Neural crest cell (in vitro differentiated cells): Measurements from ENCODE around the gene TADA2A. TPM values are rescaled to one million over a fixed set of nuclear protein-coding genes. Genes with fewer than 3 reads are reported as not detected.

Experiments
- DNase-seq: peaks from one replicate; pipeline ENCODE4 v3.0.0; 2021; ENCODE audit warnings: low read depth, mixed read lengths, low spot score
- H3K27ac Mint-ChIP-seq: one replicate; pipeline ENCODE4 v1.8.0; 2021; ENCODE audit warnings: mild to moderate bottlenecking, mixed read lengths; ENCODE audit not compliant: unreplicated experiment
- H3K27me3 Mint-ChIP-seq: 2 replicates; pipeline ENCODE4 v1.8.0; 2021; ENCODE audit warnings: low read depth, mild to moderate bottlenecking, mixed read lengths
- H3K36me3 Mint-ChIP-seq: 2 replicates; pipeline ENCODE4 v1.8.0; 2021; ENCODE audit warnings: low read depth, mild to moderate bottlenecking, mixed read lengths
- H3K4me1 Mint-ChIP-seq: 2 replicates; pipeline ENCODE4 v1.8.0; 2021; ENCODE audit warnings: mixed read lengths
- H3K4me3 Mint-ChIP-seq: one replicate; pipeline ENCODE4 v1.8.0; 2021; ENCODE audit warnings: mild to moderate bottlenecking, mixed read lengths
- H3K9me3 Mint-ChIP-seq: 2 replicates; pipeline ENCODE4 v1.8.0; 2021; ENCODE audit warnings: mixed read lengths
- total RNA-seq: library from RNA; stranded (reverse); gene quantifications from 2 replicates; pipeline ENCODE4 v1.2.1, GENCODE V29; 2021
- TF ChIP-seq, protein P1 (sequence below): fragments of 200-600 bp; sonication (generic); conservative IDR thresholded peaks from 2 replicates; pipeline ENCODE4 v1.5.0; 2021; ENCODE audit warnings: antibody characterized with exemption, mild to moderate bottlenecking

The TADA2A gene
- total RNA-seq, 1 donor from 2014 or later, result 36.5 TPM

DNA sequence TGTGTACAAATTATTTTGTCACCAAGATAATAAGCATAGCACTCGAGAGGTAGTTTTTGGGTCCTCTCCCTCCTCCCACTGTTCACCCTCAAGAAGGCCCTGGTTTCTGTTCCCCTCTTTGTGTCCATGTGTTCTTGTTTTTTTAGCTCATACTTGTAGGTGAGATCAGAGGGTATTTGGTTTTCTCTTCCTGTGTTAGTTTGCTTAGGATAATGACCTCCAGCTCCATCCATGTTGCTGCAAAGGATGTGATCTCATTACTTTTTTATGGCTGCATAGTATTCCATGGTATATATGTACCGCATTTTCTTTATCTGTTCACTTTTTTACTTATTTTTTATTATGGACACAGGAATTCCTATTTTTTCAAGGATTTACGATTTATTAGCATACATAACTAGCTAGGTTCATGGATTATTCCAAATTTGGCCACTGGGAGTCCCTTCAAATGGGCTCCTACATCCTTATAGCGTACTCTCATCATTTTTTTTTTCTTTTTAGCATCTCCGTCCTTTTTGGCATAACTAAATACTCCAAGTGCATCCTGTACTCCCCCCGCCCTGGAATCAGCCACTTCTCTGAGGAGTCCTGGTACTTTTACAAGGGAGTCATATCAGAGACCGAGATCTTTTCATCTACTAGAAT lies 7.3 kb downstream of the TADA2A start:
- DNase-seq, result no peak
- Mint-ChIP-seq H3K27me3 (no peaks in the 10 kb centered on the region), H3K4me3 (peak overlapping the region; percentile 6), H3K36me3 (peaks cover 14% of the 10 kb centered on the region), H3K9me3 (no peaks in the 10 kb centered on the region), H3K27ac (no peak overlapping the region), H3K4me1 (no peaks in the 10 kb centered on the region)
- TF ChIP-seq, protein P1, sequence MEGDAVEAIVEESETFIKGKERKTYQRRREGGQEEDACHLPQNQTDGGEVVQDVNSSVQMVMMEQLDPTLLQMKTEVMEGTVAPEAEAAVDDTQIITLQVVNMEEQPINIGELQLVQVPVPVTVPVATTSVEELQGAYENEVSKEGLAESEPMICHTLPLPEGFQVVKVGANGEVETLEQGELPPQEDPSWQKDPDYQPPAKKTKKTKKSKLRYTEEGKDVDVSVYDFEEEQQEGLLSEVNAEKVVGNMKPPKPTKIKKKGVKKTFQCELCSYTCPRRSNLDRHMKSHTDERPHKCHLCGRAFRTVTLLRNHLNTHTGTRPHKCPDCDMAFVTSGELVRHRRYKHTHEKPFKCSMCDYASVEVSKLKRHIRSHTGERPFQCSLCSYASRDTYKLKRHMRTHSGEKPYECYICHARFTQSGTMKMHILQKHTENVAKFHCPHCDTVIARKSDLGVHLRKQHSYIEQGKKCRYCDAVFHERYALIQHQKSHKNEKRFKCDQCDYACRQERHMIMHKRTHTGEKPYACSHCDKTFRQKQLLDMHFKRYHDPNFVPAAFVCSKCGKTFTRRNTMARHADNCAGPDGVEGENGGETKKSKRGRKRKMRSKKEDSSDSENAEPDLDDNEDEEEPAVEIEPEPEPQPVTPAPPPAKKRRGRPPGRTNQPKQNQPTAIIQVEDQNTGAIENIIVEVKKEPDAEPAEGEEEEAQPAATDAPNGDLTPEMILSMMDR, result peak; percentile 51

DNA sequence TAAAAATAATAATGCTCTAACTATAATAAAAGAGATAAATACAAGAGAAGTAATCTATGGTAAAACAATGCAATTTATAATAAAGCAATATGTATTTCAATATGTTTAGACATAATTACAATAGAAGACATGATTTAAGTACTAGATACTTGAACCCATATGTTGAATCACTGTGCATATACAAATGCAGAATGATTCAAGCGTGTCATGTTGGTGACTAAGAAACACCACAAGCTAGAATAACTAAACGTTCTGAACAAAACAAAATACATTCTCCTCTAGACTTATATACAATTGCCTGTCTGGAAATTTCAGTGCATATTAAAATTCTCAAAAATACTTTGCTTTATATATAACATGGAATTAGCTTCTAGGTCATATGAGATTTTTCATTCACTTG lies 11.2 kb downstream of the TADA2A start:
- Mint-ChIP-seq H3K27me3 (no peaks in the 10 kb centered on the region), H3K27ac (no peak overlapping the region), H3K36me3 (peaks cover 17% of the 10 kb centered on the region), H3K9me3 (no peaks in the 10 kb centered on the region), H3K4me1 (no peaks in the 10 kb centered on the region), H3K4me3 (no peak overlapping the region)
- TF ChIP-seq, protein P1, result no peak
- no peak for DNase-seq

- no peaks in the 10 kb centered on the region for H3K27me3 Mint-ChIP-seq
- peaks cover 7% of the 10 kb centered on the region for H3K36me3 Mint-ChIP-seq
- H3K27ac Mint-ChIP-seq, result peak overlapping the region; percentile 60
- DNase-seq, result no peak
- H3K9me3 Mint-ChIP-seq, result no peaks in the 10 kb centered on the region
- H3K4me3 Mint-ChIP-seq, result no peak overlapping the region
- TF ChIP-seq, protein P1, result no peak
- H3K4me1 Mint-ChIP-seq, result no peaks in the 10 kb centered on the region
Measured at GRCh38 chr17:37422971-37423625, 16.4 kb downstream of the TADA2A start.

DNA sequence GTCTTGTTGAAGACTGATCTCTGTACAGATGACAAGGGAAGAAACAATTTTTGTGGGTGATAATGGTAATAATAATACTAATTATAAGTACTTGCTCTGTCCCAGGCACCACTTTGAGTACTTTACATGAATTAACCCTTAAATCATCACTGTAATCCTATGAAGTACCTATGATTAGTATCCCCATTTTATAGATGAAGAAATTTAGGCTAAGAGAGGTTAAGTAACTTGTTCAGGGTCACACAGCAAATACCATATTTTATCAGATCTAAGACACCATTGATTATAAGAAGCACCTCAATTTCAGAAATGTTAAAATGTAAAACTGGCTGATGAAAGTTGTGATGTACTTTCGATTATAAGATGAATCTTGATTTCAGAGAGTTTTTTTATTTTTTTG lies 18.6 kb downstream of the TADA2A start:
- DNase-seq, result no peak
- Mint-ChIP-seq H3K27me3 (no peaks in the 10 kb centered on the region), H3K9me3 (no peaks in the 10 kb centered on the region), H3K36me3 (peaks cover 4% of the 10 kb centered on the region), H3K27ac (no peak overlapping the region), H3K4me3 (no peak overlapping the region), H3K4me1 (no peaks in the 10 kb centered on the region)
- TF ChIP-seq, protein P1, result no peak

GRCh38 chr17:37429039-37429438 lies 22.4 kb downstream of the TADA2A start:
- H3K27me3 Mint-ChIP-seq, result no peaks in the 10 kb centered on the region
- peaks cover 4% of the 10 kb centered on the region for H3K36me3 Mint-ChIP-seq
- no peaks in the 10 kb centered on the region for H3K4me1 Mint-ChIP-seq
- H3K9me3 Mint-ChIP-seq, result no peaks in the 10 kb centered on the region
- no peak overlapping the region for H3K4me3 Mint-ChIP-seq
- peak overlapping the region; percentile 43 for H3K27ac Mint-ChIP-seq
- no peak for DNase-seq
- TF ChIP-seq, protein P1, result no peak
